Measurements from ENCODE around the gene LMLN.
A peak's percentile ranks its signal among the peaks of the same experiment; 100 is the strongest.
"Not testable (repeated sequence)": the region's sequence is repeated elsewhere in the genome, so short reads cannot be mapped to it uniquely, and the experiment has no call there.

LMLN gene

GRCh38 chr3:198071602-198072287 is 111.7 kb downstream of the LMLN start:
- TF ChIP-seq CTCF (conservative IDR thresholded peaks at IDR 0.05; ENCODE audit: low read depth) = no peak
- POLR2A ChIA-PET (ENCODE audit: low non-redundant PET) = no interaction called here
- no peak overlapping the region for H3K27ac ChIP-seq
- DNase-seq (ENCODE audit: low spot score) = peak; percentile 80
- CTCF ChIA-PET = interaction anchor here (0.7 to 1.1 kb wide), 2 partner anchors 8 to 123 kb away, joined by 4 read pairs; no protein-coding TSS in a partner anchor

- CTCF ChIA-PET = interaction anchor here (0.6 kb wide), 1 partner anchor 69 kb away, joined by 4 read pairs; no protein-coding TSS in a partner anchor
- POLR2A ChIA-PET (ENCODE audit: low non-redundant PET) = no interaction called here
- TF ChIP-seq CTCF (conservative IDR thresholded peaks at IDR 0.05; ENCODE audit: low read depth) = no peak
- H3K27ac ChIP-seq = no peak overlapping the region
- no peak for DNase-seq (ENCODE audit: low spot score)
These were observed 116.8 kb downstream of the LMLN start for GRCh38 chr3:198076722-198077308.

GRCh38 chr3:198079771-198080520 is 119.9 kb downstream of the LMLN start:
- no peak overlapping the region for H3K27ac ChIP-seq
- CTCF ChIA-PET = interaction anchor here (0.6 to 2.1 kb wide), 13 partner anchors 8 to 186 kb away, joined by 3 to 11 read pairs (median 4); no protein-coding TSS in a partner anchor
- TF ChIP-seq CTCF (conservative IDR thresholded peaks at IDR 0.05; ENCODE audit: low read depth) = no peak
- POLR2A ChIA-PET (ENCODE audit: low non-redundant PET) = no interaction called here
- peak; percentile 44 for DNase-seq (ENCODE audit: low spot score)

- no peak overlapping the region for H3K27ac ChIP-seq
- ChIA-PET POLR2A (ENCODE audit: low non-redundant PET) (no interaction called here), CTCF (interaction anchor here (0.6 to 2.1 kb wide), 15 partner anchors 9 to 187 kb away, joined by 3 to 11 read pairs (median 4); no protein-coding TSS in a partner anchor)
- peak; percentile 43 for DNase-seq (ENCODE audit: low spot score)
- peak; percentile 89 for TF ChIP-seq CTCF (conservative IDR thresholded peaks at IDR 0.05; ENCODE audit: low read depth)
These were observed 120.7 kb downstream of the LMLN start for GRCh38 chr3:198080521-198081384.

GRCh38 chr3:198081421-198081844 is 121.4 kb downstream of the LMLN start:
- ChIA-PET CTCF (interaction anchor here (0.6 to 2.1 kb wide), 7 partner anchors 8 to 575 kb away, joined by 3 to 11 read pairs (median 4); no protein-coding TSS in a partner anchor), POLR2A (ENCODE audit: low non-redundant PET) (no interaction called here)
- DNase-seq (ENCODE audit: low spot score) = no peak
- H3K27ac ChIP-seq = no peak overlapping the region
- no peak for TF ChIP-seq CTCF (conservative IDR thresholded peaks at IDR 0.05; ENCODE audit: low read depth)

- DNase-seq (ENCODE audit: low spot score); POLR2A ChIA-PET (ENCODE audit: low non-redundant PET); H3K27ac ChIP-seq; CTCF ChIA-PET: not testable (repeated sequence)
These were observed 122.2 kb downstream of the LMLN start for GRCh38 chr3:198082226-198082625.

Measured in RWPE1 (cell line).